GM18867 (cell line): ENCODE measurements around the gene PRTFDC1.
A peak's percentile ranks its signal among the peaks of the same experiment; 100 is the strongest.
"Not testable (repeated sequence)": the region's sequence is repeated elsewhere in the genome, so short reads cannot be mapped to it uniquely, and the experiment has no call there.

ENCODE experiments used
- ATAC-seq: cut with Tn5 transposase; IDR thresholded peaks from one replicate; pipeline ENCODE4 v1.9.1; 2021; ENCODE audit warnings: mild to moderate bottlenecking, moderate library complexity; ENCODE audit not compliant: unreplicated experiment

Gene PRTFDC1

GRCh38 chr10:24952143-24952706 is at the start of gene PRTFDC1:
PRTFDC1 (minus strand) TSS chr10:24952606; CDS start chr10:24952575, 31 bp downstream.
- peak; percentile 46 for ATAC-seq

DNA sequence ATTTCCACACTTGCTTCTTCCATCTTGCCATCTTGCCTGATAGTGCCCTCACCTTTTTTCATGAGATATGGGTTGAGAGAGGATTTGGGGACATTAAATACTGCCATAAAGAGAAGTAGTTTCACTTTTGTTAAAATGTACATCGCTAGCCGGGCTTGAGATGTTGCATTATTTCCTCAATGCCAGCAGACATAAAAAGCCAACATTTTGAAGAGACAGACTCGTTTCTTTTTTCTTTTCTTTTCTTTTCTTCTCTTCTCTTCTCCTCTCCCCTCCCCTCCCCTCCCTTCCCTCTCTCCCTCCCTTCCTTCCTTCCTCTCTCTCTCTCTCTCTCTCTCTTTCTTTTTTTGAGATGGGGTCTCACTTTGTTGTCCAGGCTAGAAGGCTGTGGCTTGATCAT is 45.6 kb upstream of the PRTFDC1 start:
- no peak for ATAC-seq

GRCh38 chr10:24995072-24995471 is 42.7 kb upstream of the PRTFDC1 start:
- no peak for ATAC-seq

GRCh38 chr10:24993237-24993958 is 41.0 kb upstream of the PRTFDC1 start:
- no peak for ATAC-seq

- ATAC-seq = no peak
Measured at GRCh38 chr10:24992512-24993133, 40.2 kb upstream of the PRTFDC1 start.

DNA sequence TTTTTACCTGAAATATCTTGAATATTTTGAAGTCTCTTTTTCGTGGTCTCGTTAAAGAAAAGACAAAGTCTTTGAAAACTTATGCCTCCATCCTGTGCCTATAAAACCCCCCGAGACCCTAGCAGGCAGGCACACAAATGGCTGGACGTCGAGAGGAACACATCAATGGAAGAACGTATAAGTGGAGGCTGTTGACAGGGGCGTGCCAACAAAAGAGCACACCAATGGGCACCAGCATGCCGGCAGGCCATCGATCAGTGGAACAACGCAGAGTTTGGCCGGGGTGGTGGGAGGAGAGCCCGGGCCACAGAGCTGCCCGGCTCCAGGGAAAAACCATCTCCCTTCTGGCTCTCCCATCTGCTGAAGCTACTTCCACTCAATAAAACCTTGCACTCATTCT is 38.9 kb upstream of the PRTFDC1 start:
- ATAC-seq = no peak

- ATAC-seq = no peak
Measured at GRCh38 chr10:24989867-24990266, 37.5 kb upstream of the PRTFDC1 start.

GRCh38 chr10:24988831-24989640 is 36.6 kb upstream of the PRTFDC1 start:
- no peak for ATAC-seq

GRCh38 chr10:24984906-24985305 is 32.5 kb upstream of the PRTFDC1 start:
- no peak for ATAC-seq

- no peak for ATAC-seq
Measured at GRCh38 chr10:24983946-24984345, 31.5 kb upstream of the PRTFDC1 start.

- no peak for ATAC-seq
Measured at GRCh38 chr10:24983130-24983529, 30.7 kb upstream of the PRTFDC1 start.

DNA sequence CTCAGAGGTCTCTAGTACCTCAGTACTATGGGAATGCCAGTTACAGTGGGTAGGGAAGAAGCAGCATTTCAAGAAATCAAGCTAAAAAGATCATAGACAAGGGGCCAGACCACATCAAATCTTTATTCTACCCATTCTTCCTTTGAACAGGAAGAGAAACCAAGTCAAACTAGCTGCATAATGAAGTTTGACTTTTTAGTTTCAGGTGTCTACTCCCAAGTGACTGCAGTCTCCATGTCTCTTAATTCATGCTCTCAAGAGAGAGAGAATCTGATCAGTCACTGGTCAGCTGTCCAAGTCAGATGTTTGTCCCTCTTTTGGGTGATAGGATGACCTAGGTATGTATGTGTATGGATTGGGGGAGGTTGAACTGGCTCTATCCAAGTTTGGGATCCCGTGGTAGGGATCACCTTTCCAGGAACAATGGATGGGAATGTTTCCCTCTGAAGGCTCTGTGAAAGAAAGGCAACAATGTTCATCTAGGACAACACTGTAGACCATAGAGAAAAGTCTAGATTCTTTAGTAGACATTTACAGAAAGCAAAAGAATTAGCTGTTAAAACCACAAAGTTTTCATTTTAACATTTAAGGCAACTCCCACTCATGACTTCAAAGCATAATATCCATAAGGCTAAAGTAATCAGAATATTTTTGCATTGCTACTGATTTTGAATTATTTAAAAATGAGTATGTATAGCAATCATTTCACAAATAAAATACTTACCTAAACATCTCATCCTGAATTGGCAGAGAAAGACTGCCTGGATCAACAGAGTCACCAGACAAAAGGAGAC is 30.1 kb upstream of the PRTFDC1 start:
- peak; percentile 79 for ATAC-seq

- ATAC-seq = no peak
Measured at GRCh38 chr10:24981161-24981710, 28.8 kb upstream of the PRTFDC1 start.

DNA sequence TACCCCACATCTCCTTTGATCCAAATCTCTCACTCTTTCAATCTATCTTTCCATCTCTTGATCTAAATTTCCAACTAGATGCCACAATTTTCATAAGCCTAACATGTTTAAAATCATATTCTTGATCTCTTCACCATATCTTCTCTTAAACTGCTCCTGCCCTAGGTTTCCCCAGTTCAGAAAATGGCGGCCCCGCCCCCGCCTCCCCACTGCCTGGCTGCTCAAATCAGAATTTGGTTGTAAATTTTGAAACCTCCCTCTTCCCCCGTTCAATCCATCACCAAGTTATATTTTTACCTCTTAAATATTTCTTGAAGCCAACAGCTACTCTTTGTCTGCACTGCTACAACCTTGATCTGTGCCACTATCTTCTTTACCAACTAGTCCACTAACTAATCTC is 27.3 kb upstream of the PRTFDC1 start:
- no peak for ATAC-seq

DNA sequence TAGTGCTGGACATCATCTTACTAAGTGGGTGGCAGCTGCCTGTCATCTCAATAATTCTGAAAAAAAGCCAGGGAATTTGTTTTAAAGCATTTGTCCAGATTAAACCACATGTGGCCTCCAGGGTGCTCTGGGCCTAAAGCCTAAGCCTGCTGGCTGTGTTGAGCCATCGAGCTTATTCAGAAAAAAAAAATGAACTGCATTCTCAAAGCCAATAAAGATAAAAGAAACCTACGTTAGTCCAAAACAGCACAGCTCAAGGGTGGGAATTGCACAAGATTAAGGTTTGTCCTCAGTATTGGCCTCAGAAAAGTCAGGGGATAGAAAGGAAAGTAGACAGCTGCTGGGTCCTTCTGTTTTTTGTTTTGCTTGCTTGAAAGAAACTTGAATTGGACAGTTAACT is 22.6 kb upstream of the PRTFDC1 start:
- no peak for ATAC-seq

- ATAC-seq = no peak
Measured at GRCh38 chr10:24973163-24973562, 20.8 kb upstream of the PRTFDC1 start.

DNA sequence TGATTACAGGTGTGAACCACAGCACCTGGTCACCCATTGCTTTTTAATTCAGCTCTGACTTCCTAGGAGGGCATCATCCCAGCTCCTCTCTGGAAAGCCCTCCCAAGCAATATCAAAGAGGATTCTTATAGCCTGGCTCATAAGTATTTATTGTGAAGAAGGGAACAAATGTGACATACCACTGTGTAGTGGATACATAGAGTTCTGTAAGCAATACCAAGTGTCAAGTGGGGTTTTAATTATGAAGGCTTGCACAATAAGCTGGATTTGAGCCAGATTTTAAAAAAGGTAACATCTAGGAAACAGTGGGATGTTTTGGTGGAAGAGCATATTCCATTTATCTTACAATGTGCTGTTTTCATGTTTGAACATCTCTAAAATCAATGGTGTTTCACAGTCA is 19.0 kb upstream of the PRTFDC1 start:
- ATAC-seq = no peak

DNA sequence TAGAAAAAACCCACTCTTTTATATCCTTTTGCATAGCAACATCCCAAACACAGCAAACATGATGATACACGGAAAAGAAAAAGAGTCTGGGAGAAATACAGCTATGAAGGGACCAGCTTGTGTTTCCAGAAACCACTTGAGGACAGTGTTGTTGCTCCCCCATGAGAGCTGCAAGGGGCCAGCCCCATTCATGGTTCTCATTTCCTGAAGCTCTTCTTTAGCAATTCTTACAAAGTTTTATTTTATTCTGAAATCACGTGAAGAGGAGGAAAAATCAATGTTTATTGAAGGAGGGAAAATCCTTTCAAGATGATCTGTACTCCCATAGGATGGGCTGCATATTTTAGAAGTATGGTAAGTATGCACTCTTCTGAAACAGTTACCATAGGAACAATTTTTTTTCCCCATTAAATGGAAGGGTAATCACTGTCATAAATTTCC is 17.5 kb upstream of the PRTFDC1 start:
- ATAC-seq = no peak

DNA sequence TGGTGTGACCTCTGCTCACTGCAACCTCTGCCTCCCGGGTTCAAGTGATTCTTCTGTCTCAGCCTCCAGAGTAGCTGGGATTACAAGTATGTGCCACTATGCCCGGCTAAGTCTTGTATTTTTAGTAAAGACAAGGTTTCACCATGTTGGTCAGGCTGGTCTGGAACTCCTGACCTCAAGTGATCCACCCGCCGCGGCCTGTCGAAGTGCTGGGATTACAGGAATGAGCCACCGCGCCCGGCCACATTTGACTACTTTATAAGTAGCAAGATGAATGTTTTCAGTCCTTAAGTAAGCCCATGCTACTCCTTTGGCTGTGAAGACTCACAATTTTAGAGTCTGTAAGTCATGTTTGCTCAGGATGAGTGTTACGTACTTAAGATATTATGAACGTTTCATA is 16.5 kb upstream of the PRTFDC1 start:
- ATAC-seq = not testable (repeated sequence)

- ATAC-seq = no peak
Measured at GRCh38 chr10:24968349-24968748, 15.9 kb upstream of the PRTFDC1 start.
